Prostate gland (tissue), 2 donors: ENCODE results near the gene GRIA4. TPM values are rescaled to one million over a fixed set of nuclear protein-coding genes. Genes with fewer than 3 reads are reported as not detected.
"Not testable (repeated sequence)": the region's sequence is repeated elsewhere in the genome, so short reads cannot be mapped to it uniquely, and the experiment has no call there.

Experiments used
- DNase-seq: peaks from one replicate; pipeline ENCODE4 v3.0.0-alpha.2; 2019; ENCODE audit warnings: low spot score
- H3K27ac ChIP-seq, 2 donors: fragments of 200-600 bp; sonication (generic); 2 replicates each; pipeline ENCODE4 v1.5.1; 2017 to 2019
- H3K27me3 ChIP-seq: fragments of 200-600 bp; sonication (generic); replicated peaks from 2 replicates; pipeline ENCODE4 v1.5.1; 2019; ENCODE audit not compliant: insufficient read depth
- H3K36me3 ChIP-seq, 2 donors: fragments of 200-600 bp; sonication (generic); 1 replicate in 1 of 2; 2 replicates in 1 of 2; pipeline versions ENCODE4 v1.5.1 to v1.8.1; 2017 to 2019
- H3K4me1 ChIP-seq: fragments of 200-600 bp; sonication (generic); replicated peaks from 2 replicates; pipeline ENCODE4 v1.5.1; 2019
- H3K4me3 ChIP-seq, 2 donors: fragments of 200-600 bp; sonication (generic); 2 replicates each; pipeline ENCODE4 v1.5.1; 2017 to 2019
- H3K9me3 ChIP-seq: fragments of 200-600 bp; sonication (generic); 2 replicates; pipeline ENCODE4 v1.5.1; 2017
- CTCF ChIP-seq, 4 experiments: fragments of 200-600 bp in 2 of 4; fragments of 450-650 bp in 2 of 4; sonication (generic) in 2 of 4; IDR thresholded peaks; 1 replicate in 3 of 4; 2 replicates in 1 of 4; pipeline ENCODE4 v1.5.1; 2016 to 2019; ENCODE audit warnings: antibody characterized with exemption in 4 of 4, mild to moderate bottlenecking in 2 of 4, moderate library complexity in 2 of 4
- POLR2A ChIP-seq: fragments of 450-650 bp; IDR thresholded peaks from one replicate; pipeline ENCODE4 v1.6.1; 2016; ENCODE audit warnings: antibody characterized with exemption, mild to moderate bottlenecking
- POLR2AphosphoS5 ChIP-seq: sonication (generic); formaldehyde crosslinking; IDR thresholded peaks from one replicate; pipeline ENCODE4 v1.6.1; 2017; ENCODE audit warnings: antibody characterized with exemption
- WGBS: methylation state at CpG from one replicate; pipeline ENCODE4 v1.1.5; 2018; 5-methylcytosine and 5-hydroxymethylcytosine counted together
- intact Hi-C: fragments of 100-400 bp; cut with DNase I; formaldehyde crosslinking; loops from one replicate; pipeline ENCODE4 v1.14.2; 2022
- total RNA-seq, 2 donors: library from RNA; depleted of rRNA; stranded (reverse); fragments of >200 nt; gene quantifications; one replicate each; pipeline ENCODE4 v1.1.0, GENCODE V29; 2016

Gene GRIA4
- total RNA-seq, 2 donors from 2014 or later, result not detected

GRCh38 chr11:105767931-105768330 lies 158.1 kb downstream of the GRIA4 start:
- no peak overlapping the region for H3K27ac ChIP-seq
- no peak overlapping the region for H3K4me3 ChIP-seq
- no peaks in the 10 kb centered on the region for H3K27me3 ChIP-seq
- H3K36me3 ChIP-seq, result no peaks in the 10 kb centered on the region
- no peak for TF ChIP-seq POLR2A
- no peaks in the 10 kb centered on the region for H3K4me1 ChIP-seq
- DNase-seq, result no peak
- no peaks in the 10 kb centered on the region for H3K9me3 ChIP-seq
- intact Hi-C loops, result no loop called here

- Histone ChIP-seq H3K27ac (no peak overlapping the region), H3K4me1 (no peaks in the 10 kb centered on the region), H3K36me3 (no peaks in the 10 kb centered on the region), H3K27me3 (no peaks in the 10 kb centered on the region), H3K4me3 (no peak overlapping the region), H3K9me3 (no peaks in the 10 kb centered on the region)
- TF ChIP-seq POLR2AphosphoS5 (no peak), POLR2A (no peak), CTCF (IDR thresholded peaks at IDR 0.05) (no peak)
- no peak for DNase-seq
- intact Hi-C loops, result no loop called here
- 95% methylated on average over 2 of the region's 2 CpGs for WGBS
Observed at GRCh38 chr11:105769627-105770026, 159.8 kb downstream of the GRIA4 start.

- H3K27ac ChIP-seq, DNase-seq, H3K27me3 ChIP-seq, intact Hi-C loops, H3K9me3 ChIP-seq, H3K36me3 ChIP-seq, H3K4me3 ChIP-seq, H3K4me1 ChIP-seq: not testable (repeated sequence)
- WGBS, result 96% methylated on average over 3 of the region's 3 CpGs
Observed at GRCh38 chr11:105773452-105773851, 163.6 kb downstream of the GRIA4 start.

GRCh38 chr11:105774899-105775298 lies 165.0 kb downstream of the GRIA4 start:
- no peak overlapping the region for H3K4me3 ChIP-seq
- intact Hi-C loops, result no loop called here
- no peaks in the 10 kb centered on the region for H3K9me3 ChIP-seq
- WGBS, result 80% methylated on average over 4 of the region's 4 CpGs
- H3K27me3 ChIP-seq, result no peaks in the 10 kb centered on the region
- no peak for DNase-seq
- no peaks in the 10 kb centered on the region for H3K36me3 ChIP-seq
- TF ChIP-seq POLR2A (no peak), CTCF (IDR thresholded peaks at IDR 0.05) (no peak), POLR2AphosphoS5 (no peak)
- H3K27ac ChIP-seq, result no peak overlapping the region
- H3K4me1 ChIP-seq, result no peaks in the 10 kb centered on the region

- WGBS, result 81% methylated on average over 3 of the region's 3 CpGs
Observed at GRCh38 chr11:105780781-105781525, 171.1 kb downstream of the GRIA4 start.

More at GRCh38 chr11:105780781-105781525, 171.1 kb downstream of the GRIA4 start:
- Histone ChIP-seq H3K9me3 (no peaks in the 10 kb centered on the region), H3K36me3 (no peaks in the 10 kb centered on the region), H3K4me1 (no peaks in the 10 kb centered on the region), H3K27me3 (no peaks in the 10 kb centered on the region), H3K4me3 (no peak overlapping the region), H3K27ac (no peak overlapping the region)
- intact Hi-C loops, result no loop called here
- no peak for TF ChIP-seq CTCF (IDR thresholded peaks at IDR 0.05)
- TF ChIP-seq POLR2AphosphoS5, result no peak
- no peak for TF ChIP-seq POLR2A
- DNase-seq, result no peak
